GM23338 (cell line): Measurements from ENCODE around the gene KCNT1. TPM values are rescaled to one million over a fixed set of nuclear protein-coding genes. Genes with fewer than 3 reads are reported as not detected.

Experiments used
- ATAC-seq: fragments of 200-7000 bp; cut with Tn5 transposase; 3 replicates; pipeline ENCODE4 v1.9.1; 2020
- DNase-seq: peaks from one replicate; pipeline ENCODE4 v3.0.0-alpha.2; 2015; ENCODE audit warnings: low spot score
- H2AFZ ChIP-seq: fragments of 200-600 bp; sonication (generic); 2 replicates; pipeline ENCODE4 v1.8.0; 2016; ENCODE audit warnings: antibody characterized with exemption, mild to moderate bottlenecking, moderate library complexity
- H3F3A ChIP-seq: fragments of 200-600 bp; sonication (generic); replicated peaks from 2 replicates; pipeline ENCODE4 v1.8.0; 2017; ENCODE audit warnings: antibody characterized with exemption, mixed run types, low read depth
- H3K27ac ChIP-seq: fragments of 200-600 bp; sonication (generic); 2 replicates; pipeline ENCODE4 v1.6.1; 2016; ENCODE audit warnings: low read depth
- H3K27me3 ChIP-seq: fragments of 200-600 bp; sonication (generic); 2 replicates; pipeline ENCODE4 v1.8.0; 2016; ENCODE audit warnings: mild to moderate bottlenecking, mixed run types, moderate library complexity; ENCODE audit not compliant: insufficient read depth
- H3K36me3 ChIP-seq: fragments of 200-600 bp; sonication (generic); 2 replicates; pipeline ENCODE4 v1.8.0; 2016; ENCODE audit warnings: mild to moderate bottlenecking; ENCODE audit not compliant: insufficient read depth
- H3K4me1 ChIP-seq: fragments of 200-600 bp; sonication (generic); 2 replicates; pipeline ENCODE4 v1.8.0; 2016; ENCODE audit warnings: mild to moderate bottlenecking, moderate library complexity; ENCODE audit not compliant: insufficient read depth
- H3K4me2 ChIP-seq: fragments of 200-600 bp; sonication (generic); 2 replicates; pipeline ENCODE4 v1.7.1; 2017; ENCODE audit warnings: mixed run types
- H3K4me3 ChIP-seq: fragments of 200-600 bp; sonication (generic); 2 replicates; pipeline ENCODE4 v1.6.1; 2016; ENCODE audit warnings: mixed run types
- H3K79me2 ChIP-seq: fragments of 200-600 bp; sonication (generic); replicated peaks from 2 replicates; pipeline ENCODE4 v1.8.0; 2017; ENCODE audit warnings: mild to moderate bottlenecking; ENCODE audit not compliant: insufficient read depth
- H3K9me2 ChIP-seq: fragments of 200-600 bp; sonication (generic); 2 replicates; pipeline ENCODE4 v1.8.0; 2017; ENCODE audit not compliant: insufficient read depth
- H4K20me1 ChIP-seq: fragments of 200-600 bp; sonication (generic); replicated peaks from 2 replicates; pipeline ENCODE4 v1.8.0; 2017; ENCODE audit warnings: mild to moderate bottlenecking; ENCODE audit not compliant: insufficient read depth
- H3K27ac Mint-ChIP-seq: 2 replicates; pipeline ENCODE4 v1.8.0; 2020; ENCODE audit warnings: inconsistent platforms, mild to moderate bottlenecking, moderate library complexity, mixed read lengths
- H3K27me3 Mint-ChIP-seq: 3 replicates; pipeline ENCODE4 v1.8.0; 2022; ENCODE audit warnings: low read depth, mild to moderate bottlenecking, moderate library complexity, mixed read lengths, inconsistent platforms; ENCODE audit not compliant: insufficient read depth, poor library complexity
- H3K36me3 Mint-ChIP-seq: 3 replicates; pipeline ENCODE4 v1.8.0; 2021; ENCODE audit warnings: low read depth, mild to moderate bottlenecking, inconsistent platforms, moderate library complexity, mixed read lengths
- H3K4me1 Mint-ChIP-seq: 3 replicates; pipeline ENCODE4 v1.8.0; 2020; ENCODE audit warnings: mild to moderate bottlenecking, inconsistent platforms, mixed read lengths
- H3K4me3 Mint-ChIP-seq: 3 replicates; pipeline ENCODE4 v1.8.0; 2021; ENCODE audit warnings: moderate library complexity, mild to moderate bottlenecking, inconsistent platforms, mixed read lengths
- H3K9me3 Mint-ChIP-seq: 3 replicates; pipeline ENCODE4 v1.8.0; 2020; ENCODE audit warnings: moderate library complexity, mild to moderate bottlenecking, inconsistent platforms, mixed read lengths
- CREB1 ChIP-seq: fragments of 250-450 bp; sonication (Bioruptor Pico); IDR thresholded peaks from 2 replicates; pipeline ENCODE4 v1.5.0; 2020; ENCODE audit warnings: low read depth, mild to moderate bottlenecking, moderate library complexity
- EZH2 ChIP-seq: fragments of 200-600 bp; sonication (generic); IDR thresholded peaks from one replicate; pipeline ENCODE4 v1.8.0; 2017; ENCODE audit warnings: antibody characterized with exemption, mild to moderate bottlenecking, low read depth; ENCODE audit not compliant: unreplicated experiment
- EZH2phosphoT487 ChIP-seq: fragments of 200-600 bp; sonication (generic); IDR thresholded peaks from one replicate; pipeline ENCODE4 v1.8.1; 2018; ENCODE audit warnings: antibody characterized with exemption; ENCODE audit not compliant: unreplicated experiment
- JUNB ChIP-seq: IDR thresholded peaks from one replicate; pipeline ENCODE4 v1.6.1; 2016; ENCODE audit warnings: antibody characterized with exemption; ENCODE audit not compliant: unreplicated experiment
- NANOG ChIP-seq: IDR thresholded peaks from 2 replicates; pipeline ENCODE4 v1.6.1; 2016; ENCODE audit warnings: antibody characterized with exemption, borderline replicate concordance
- POLR2AphosphoS5 ChIP-seq: IDR thresholded peaks from 2 replicates; pipeline ENCODE4 v1.6.1; 2016; ENCODE audit warnings: antibody characterized with exemption, low read depth
- STAT1 ChIP-seq: IDR thresholded peaks from one replicate; pipeline ENCODE4 v1.6.1; 2016; ENCODE audit warnings: antibody characterized with exemption; ENCODE audit not compliant: unreplicated experiment
- ZNF114 ChIP-seq: fragments of 250-450 bp; sonication (Bioruptor Pico); IDR thresholded peaks from 2 replicates; pipeline ENCODE4 v1.5.0; 2020; ENCODE audit warnings: mild to moderate bottlenecking, moderate library complexity
- ZNF331 ChIP-seq: fragments of 250-450 bp; sonication (Bioruptor Pico); IDR thresholded peaks from 2 replicates; pipeline ENCODE4 v1.5.0; 2020; ENCODE audit warnings: low read depth, mild to moderate bottlenecking, moderate library complexity
- polyA plus RNA-seq: library from polyadenylated mRNA; unstranded; fragments of >200 nt; fragmentation: Nextera tagmentation; extraction: Ambion mirVana; gene quantifications from 2 replicates; pipeline ENCODE4 v1.2.1, GENCODE V29; 2016
- total RNA-seq: library from RNA; depleted of rRNA; stranded (reverse); fragments of >200 nt; shearing (Covaris generic); gene quantifications from 2 replicates; pipeline ENCODE4 v1.2.3, GENCODE V29; 2014
- TF ChIP-seq, protein P1 (sequence below): IDR thresholded peaks from one replicate; pipeline ENCODE4 v1.6.1; 2018; ENCODE audit warnings: antibody characterized with exemption; ENCODE audit not compliant: unreplicated experiment
- TF ChIP-seq, protein P2 (sequence below), 2 experiments: fragments of 200-600 bp in 1 of 2; sonication (generic) in 1 of 2; conservative IDR thresholded peaks; 2 replicates each; pipeline versions ENCODE4 v1.5.1 to v1.6.1; 2016 to 2017; ENCODE audit warnings: antibody characterized with exemption in 2 of 2, low read depth in 2 of 2, mild to moderate bottlenecking in 2 of 2, moderate library complexity in 1 of 2

Gene KCNT1
- total and polyA plus RNA-seq, 2 experiments from 2014 or later, result 0.05 to 0.28 TPM

DNA sequence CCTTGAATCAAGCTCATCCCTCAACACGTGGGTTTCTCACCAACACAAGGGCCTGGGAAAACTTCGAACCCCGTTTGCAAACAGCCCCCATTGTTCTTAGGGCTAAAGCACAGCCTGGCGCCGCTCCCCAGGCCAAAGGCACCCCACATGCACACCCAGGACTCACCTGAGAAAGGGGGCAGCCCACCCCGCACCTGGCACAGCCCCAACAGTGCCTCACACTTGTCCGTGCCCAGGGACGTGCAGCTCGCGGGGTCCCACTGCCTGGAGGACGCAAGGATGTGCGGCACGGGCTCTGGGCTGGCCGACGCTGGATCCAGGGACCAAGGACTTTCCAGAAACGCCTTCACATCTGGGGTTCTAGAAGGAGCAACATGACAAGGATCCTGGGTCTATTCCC lies 5.5 kb upstream of the KCNT1 start:
- Mint-ChIP-seq H3K27ac (no peak overlapping the region), H3K4me1 (no peaks in the 10 kb centered on the region), H3K36me3 (no peaks in the 10 kb centered on the region), H3K9me3 (no peaks in the 10 kb centered on the region), H3K27me3 (peaks cover 7% of the 10 kb centered on the region), H3K4me3 (no peak overlapping the region)
- DNase-seq, result no peak
- Histone ChIP-seq H3K4me3 (no peak overlapping the region), H3K27ac (no peak overlapping the region), H3K27me3 (0 out of 2 replicates have a peak, but pooled peaks cover 3% of the 10 kb centered on the region), H3K4me2 (no peak overlapping the region), H4K20me1 (no peaks in the 10 kb centered on the region), H3K9me2 (no peaks in the 10 kb centered on the region), H3F3A (no peaks in the 10 kb centered on the region), H3K79me2 (no peaks in the 10 kb centered on the region), H3K36me3 (no peaks in the 10 kb centered on the region), H2AFZ (no peak overlapping the region), H3K4me1 (no peaks in the 10 kb centered on the region)
- TF ChIP-seq POLR2AphosphoS5 (no peak), STAT1 (no peak), ZNF114 (CRISPR knock-in tag) (no peak), JUNB (no peak), NANOG (no peak), EZH2phosphoT487 (no peak), ZNF331 (CRISPR knock-in tag) (no peak)
- TF ChIP-seq, protein P1, sequence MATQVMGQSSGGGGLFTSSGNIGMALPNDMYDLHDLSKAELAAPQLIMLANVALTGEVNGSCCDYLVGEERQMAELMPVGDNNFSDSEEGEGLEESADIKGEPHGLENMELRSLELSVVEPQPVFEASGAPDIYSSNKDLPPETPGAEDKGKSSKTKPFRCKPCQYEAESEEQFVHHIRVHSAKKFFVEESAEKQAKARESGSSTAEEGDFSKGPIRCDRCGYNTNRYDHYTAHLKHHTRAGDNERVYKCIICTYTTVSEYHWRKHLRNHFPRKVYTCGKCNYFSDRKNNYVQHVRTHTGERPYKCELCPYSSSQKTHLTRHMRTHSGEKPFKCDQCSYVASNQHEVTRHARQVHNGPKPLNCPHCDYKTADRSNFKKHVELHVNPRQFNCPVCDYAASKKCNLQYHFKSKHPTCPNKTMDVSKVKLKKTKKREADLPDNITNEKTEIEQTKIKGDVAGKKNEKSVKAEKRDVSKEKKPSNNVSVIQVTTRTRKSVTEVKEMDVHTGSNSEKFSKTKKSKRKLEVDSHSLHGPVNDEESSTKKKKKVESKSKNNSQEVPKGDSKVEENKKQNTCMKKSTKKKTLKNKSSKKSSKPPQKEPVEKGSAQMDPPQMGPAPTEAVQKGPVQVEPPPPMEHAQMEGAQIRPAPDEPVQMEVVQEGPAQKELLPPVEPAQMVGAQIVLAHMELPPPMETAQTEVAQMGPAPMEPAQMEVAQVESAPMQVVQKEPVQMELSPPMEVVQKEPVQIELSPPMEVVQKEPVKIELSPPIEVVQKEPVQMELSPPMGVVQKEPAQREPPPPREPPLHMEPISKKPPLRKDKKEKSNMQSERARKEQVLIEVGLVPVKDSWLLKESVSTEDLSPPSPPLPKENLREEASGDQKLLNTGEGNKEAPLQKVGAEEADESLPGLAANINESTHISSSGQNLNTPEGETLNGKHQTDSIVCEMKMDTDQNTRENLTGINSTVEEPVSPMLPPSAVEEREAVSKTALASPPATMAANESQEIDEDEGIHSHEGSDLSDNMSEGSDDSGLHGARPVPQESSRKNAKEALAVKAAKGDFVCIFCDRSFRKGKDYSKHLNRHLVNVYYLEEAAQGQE, result no peak
- ATAC-seq, result no peak

DNA sequence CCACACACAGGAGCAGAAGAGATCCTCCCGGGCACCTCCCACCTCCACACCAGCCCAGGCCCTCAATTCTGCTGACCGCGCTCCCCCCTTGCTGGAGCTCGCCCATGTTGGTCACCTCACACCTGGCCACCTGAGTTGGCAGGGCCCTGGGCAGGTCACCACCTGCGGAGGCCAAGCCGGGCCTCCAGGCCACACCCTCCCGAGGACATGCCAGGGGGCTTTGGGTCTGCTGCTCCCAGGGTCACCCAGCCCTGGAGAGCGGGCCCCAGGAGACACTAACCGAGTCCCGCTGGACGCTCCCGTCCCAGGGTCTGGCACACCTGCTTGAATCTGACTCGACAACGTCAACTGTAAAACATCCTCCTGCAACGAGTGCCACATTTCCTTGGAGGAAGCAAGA lies 4.8 kb upstream of the KCNT1 start:
- Histone ChIP-seq H3K79me2 (no peaks in the 10 kb centered on the region), H3K4me1 (no peaks in the 10 kb centered on the region), H3K27me3 (0 out of 2 replicates have a peak, but pooled peaks cover 3% of the 10 kb centered on the region), H3K4me2 (no peak overlapping the region), H3K36me3 (no peaks in the 10 kb centered on the region), H2AFZ (no peak overlapping the region), H3K9me2 (no peaks in the 10 kb centered on the region), H3F3A (no peaks in the 10 kb centered on the region), H3K4me3 (no peak overlapping the region), H4K20me1 (no peaks in the 10 kb centered on the region), H3K27ac (no peak overlapping the region)
- Mint-ChIP-seq H3K4me3 (no peak overlapping the region), H3K4me1 (no peaks in the 10 kb centered on the region), H3K27ac (no peak overlapping the region), H3K27me3 (peaks cover 6% of the 10 kb centered on the region), H3K36me3 (no peaks in the 10 kb centered on the region), H3K9me3 (no peaks in the 10 kb centered on the region)
- no peak for DNase-seq
- ATAC-seq, result no peak
- no peak for TF ChIP-seq EZH2
- TF ChIP-seq EZH2phosphoT487, result no peak
- TF ChIP-seq STAT1, result no peak
- TF ChIP-seq, protein P2, sequence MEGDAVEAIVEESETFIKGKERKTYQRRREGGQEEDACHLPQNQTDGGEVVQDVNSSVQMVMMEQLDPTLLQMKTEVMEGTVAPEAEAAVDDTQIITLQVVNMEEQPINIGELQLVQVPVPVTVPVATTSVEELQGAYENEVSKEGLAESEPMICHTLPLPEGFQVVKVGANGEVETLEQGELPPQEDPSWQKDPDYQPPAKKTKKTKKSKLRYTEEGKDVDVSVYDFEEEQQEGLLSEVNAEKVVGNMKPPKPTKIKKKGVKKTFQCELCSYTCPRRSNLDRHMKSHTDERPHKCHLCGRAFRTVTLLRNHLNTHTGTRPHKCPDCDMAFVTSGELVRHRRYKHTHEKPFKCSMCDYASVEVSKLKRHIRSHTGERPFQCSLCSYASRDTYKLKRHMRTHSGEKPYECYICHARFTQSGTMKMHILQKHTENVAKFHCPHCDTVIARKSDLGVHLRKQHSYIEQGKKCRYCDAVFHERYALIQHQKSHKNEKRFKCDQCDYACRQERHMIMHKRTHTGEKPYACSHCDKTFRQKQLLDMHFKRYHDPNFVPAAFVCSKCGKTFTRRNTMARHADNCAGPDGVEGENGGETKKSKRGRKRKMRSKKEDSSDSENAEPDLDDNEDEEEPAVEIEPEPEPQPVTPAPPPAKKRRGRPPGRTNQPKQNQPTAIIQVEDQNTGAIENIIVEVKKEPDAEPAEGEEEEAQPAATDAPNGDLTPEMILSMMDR (conservative IDR thresholded peaks at IDR 0.05; ENCODE audit: low read depth in 2 of 2), result no peak
- no peak for TF ChIP-seq ZNF114 (CRISPR knock-in tag)
- no peak for TF ChIP-seq NANOG
- no peak for TF ChIP-seq JUNB
- TF ChIP-seq CREB1 (CRISPR knock-in tag), result no peak
- TF ChIP-seq POLR2AphosphoS5, result no peak
